H1 (cell line): ENCODE data around the gene THAP4.

Experiments
- CEBPB ChIP-seq: IDR thresholded peaks from 2 replicates; pipeline ENCODE4 v1.6.1; 2012; ENCODE audit warnings: low read depth, low read length
- CHD2 ChIP-seq: IDR thresholded peaks from 2 replicates; pipeline ENCODE4 v1.6.1; 2012; ENCODE audit warnings: low read length, improper control_type of control experiment
- CTCF ChIP-seq, 3 experiments: IDR thresholded peaks; 1 replicate in 2 of 3; 2 replicates in 1 of 3; pipeline versions ENCODE4 v1.5.1 to v1.6.1; 2011; ENCODE audit warnings: low read length in 3 of 3, mild to moderate bottlenecking in 3 of 3, inconsistent platforms in 2 of 3, low read depth in 1 of 3, moderate library complexity in 1 of 3; ENCODE audit not compliant: insufficient read depth in 1 of 3; ENCODE audit errors: control extremely low read depth in 1 of 3
- EZH2 ChIP-seq: fragments of 200-600 bp; sonication (generic); IDR thresholded peaks from 2 replicates; pipeline ENCODE4 v1.7.1; 2012; ENCODE audit warnings: low read depth, mild to moderate bottlenecking, moderate library complexity, low read length, inconsistent platforms; ENCODE audit not compliant: severe bottlenecking
- GTF2F1 ChIP-seq: IDR thresholded peaks from 2 replicates; pipeline ENCODE4 v1.6.1; 2012; ENCODE audit warnings: low read depth, low read length, improper control_type of control experiment, borderline replicate concordance
- HDAC2 ChIP-seq, 2 experiments: fragments of 300-600 bp in 1 of 2; sonication (generic) in 1 of 2; IDR thresholded peaks; 2 replicates each; pipeline ENCODE4 v1.6.1; 2011 to 2012; ENCODE audit warnings: low read depth in 2 of 2, low read length in 2 of 2, mild to moderate bottlenecking in 2 of 2, moderate library complexity in 2 of 2, borderline replicate concordance in 1 of 2, inconsistent platforms in 1 of 2
- NANOG ChIP-seq: IDR thresholded peaks from 2 replicates; pipeline ENCODE4 v1.6.1; 2011; ENCODE audit warnings: low read length, low read depth, mild to moderate bottlenecking, inconsistent platforms; ENCODE audit not compliant: insufficient read depth, poor library complexity, severe bottlenecking
- POLR2A ChIP-seq, 2 experiments: IDR thresholded peaks; 1 replicate in 1 of 2; 2 replicates in 1 of 2; pipeline ENCODE4 v1.6.1; 2011; ENCODE audit warnings: low read depth in 2 of 2, low read length in 2 of 2, mild to moderate bottlenecking in 2 of 2; ENCODE audit errors: control extremely low read depth in 1 of 2
- POLR2AphosphoS5 ChIP-seq: IDR thresholded peaks from 2 replicates; pipeline ENCODE4 v1.6.1; 2011; ENCODE audit warnings: low read depth, low read length
- SIN3A ChIP-seq, 2 experiments: IDR thresholded peaks in 1 of 2; conservative IDR thresholded peaks in 1 of 2; 2 replicates each; pipeline ENCODE4 v1.6.1; 2011 to 2012; ENCODE audit warnings: low read length in 2 of 2, improper control_type of control experiment in 1 of 2, low read depth in 1 of 2, mild to moderate bottlenecking in 1 of 2
- SP1 ChIP-seq: IDR thresholded peaks from 2 replicates; pipeline ENCODE4 v1.6.1; 2011; ENCODE audit warnings: low read depth, low read length
- USF2 ChIP-seq: IDR thresholded peaks from 2 replicates; pipeline ENCODE4 v1.6.1; 2011; ENCODE audit warnings: low read length, improper control_type of control experiment

DNA sequence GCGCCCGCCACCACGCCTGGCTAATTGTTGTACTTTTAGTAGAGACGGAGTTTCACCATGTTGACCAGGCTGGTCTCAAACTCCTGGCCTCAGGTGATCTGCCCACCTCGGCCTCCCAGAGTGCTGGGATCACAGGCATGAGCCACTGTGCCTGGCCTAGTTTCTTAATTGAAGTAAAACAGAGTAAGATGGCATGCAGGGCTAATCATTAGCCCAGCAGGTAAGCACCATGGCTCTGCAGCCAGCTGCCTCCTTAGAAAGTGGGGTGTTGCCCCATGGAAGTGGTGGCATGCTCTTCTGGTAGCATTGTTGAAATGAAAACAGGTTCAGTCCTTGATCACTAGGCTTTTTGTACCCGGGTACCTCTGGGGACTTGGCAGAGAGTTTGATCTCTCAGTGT, 13.0 kb upstream of the THAP4 start:
- TF ChIP-seq HDAC2 (IDR thresholded peaks at IDR 0.05; ENCODE audit: borderline replicate concordance in 1 of 2, low read depth in 2 of 2, low read length in 2 of 2): no peak
- no peak for TF ChIP-seq POLR2A (IDR thresholded peaks at IDR 0.05; ENCODE audit: control extremely low read depth in 1 of 2, low read depth in 2 of 2, low read length in 2 of 2)
- no peak for TF ChIP-seq SIN3A (conservative IDR thresholded peaks at IDR 0.05 in 1 of 2, IDR thresholded peaks at IDR 0.05 in 1 of 2; ENCODE audit: low read depth in 1 of 2, low read length in 2 of 2)
- TF ChIP-seq EZH2: no peak
- no peak for TF ChIP-seq USF2
- no peak for TF ChIP-seq NANOG
- no peak for TF ChIP-seq GTF2F1
- no peak for TF ChIP-seq CHD2
- no peak for TF ChIP-seq SP1
- no peak for TF ChIP-seq CEBPB
- no peak for TF ChIP-seq POLR2AphosphoS5
- no peak for TF ChIP-seq CTCF (IDR thresholded peaks at IDR 0.05; ENCODE audit: control extremely low read depth in 1 of 3, insufficient read depth in 1 of 3, low read depth in 1 of 3, low read length in 3 of 3)
